ENCODE measurements around the gene ACSM3. TPM values are rescaled to one million over a fixed set of nuclear protein-coding genes. Genes with fewer than 3 reads are reported as not detected.
A peak's percentile ranks its signal among the peaks of the same experiment; 100 is the strongest.
"Not testable (repeated sequence)": the region's sequence is repeated elsewhere in the genome, so short reads cannot be mapped to it uniquely, and the experiment has no call there.

Gene ACSM3
- total and polyA plus RNA-seq, 2 experiments from 2014 or later, result 0.65 to 1.7 TPM

- TF ChIP-seq EZH2 (IDR thresholded peaks at IDR 0.05; ENCODE audit: insufficient read depth, poor library complexity, severe bottlenecking) (no peak), EZH2phosphoT487 (IDR thresholded peaks at IDR 0.05; ENCODE audit: insufficient read depth, low read depth) (no peak)
- Histone ChIP-seq H3K4me1 (ENCODE audit: insufficient read depth) (peaks cover 12% of the 10 kb centered on the region; the same call in 1 of the 2 replicates), H3K4me3 (no peak overlapping the region), H3K9me3 (ENCODE audit: low read depth) (no peaks in the 10 kb centered on the region), H3K9ac (no peak overlapping the region), H3K27me3 (replicated peaks; ENCODE audit: insufficient read depth) (no peaks in the 10 kb centered on the region), H3K27ac (0 out of 2 replicates have a peak overlapping the region, but pooled peaks have one; percentile 2), H4K20me1 (ENCODE audit: insufficient read depth) (no peaks in the 10 kb centered on the region), H3K79me2 (ENCODE audit: insufficient read depth) (peaks cover 7% of the 10 kb centered on the region; the same call in 1 of the 2 replicates), H3F3A (ENCODE audit: insufficient read depth) (peaks cover 21% of the 10 kb centered on the region), H3K36me3 (ENCODE audit: low read depth) (peaks cover 10% of the 10 kb centered on the region), H2AFZ (peak overlapping the region; percentile 56; the same call in 1 of the 2 replicates), H3K4me2 (ENCODE audit: unreplicated experiment) (peak overlapping the region; percentile 30), H3K9me2 (ENCODE audit: insufficient read depth) (no peaks in the 10 kb centered on the region)
- DNase-seq, result peak; percentile 22
- in situ Hi-C loops (cut with MboI), result no loop called here
- 64 to 71% methylated on average over 7 of the region's 7 CpGs for WGBS, 2 experiments (ENCODE audit: low coverage in 1 of 2, low lambda C conversion rate in 2 of 2, missing lambda C conversion rate in 2 of 2)
Measured at GRCh38 chr16:20803561-20804214, 39.9 kb downstream of the ACSM3 start.

GRCh38 chr16:20805684-20806167 lies 41.9 kb downstream of the ACSM3 start:
- H3K79me2 ChIP-seq (ENCODE audit: insufficient read depth); H3K36me3 ChIP-seq (ENCODE audit: low read depth); H3K9me2 ChIP-seq (ENCODE audit: insufficient read depth); H4K20me1 ChIP-seq (ENCODE audit: insufficient read depth); H3K9me3 ChIP-seq (ENCODE audit: low read depth); DNase-seq; in situ Hi-C loops (cut with MboI); H3K27me3 ChIP-seq (replicated peaks; ENCODE audit: insufficient read depth): not testable (repeated sequence)
- H3K9ac ChIP-seq, result peak overlapping the region; percentile 80
- peak overlapping the region; percentile 69 for H3K27ac ChIP-seq
- H3K4me1 ChIP-seq (ENCODE audit: insufficient read depth), result peaks cover 12% of the 10 kb centered on the region; the same call in 1 of the 2 replicates
- H3K4me2 ChIP-seq (ENCODE audit: unreplicated experiment), result peak overlapping the region; percentile 76
- H3F3A ChIP-seq (ENCODE audit: insufficient read depth), result peaks cover 21% of the 10 kb centered on the region
- peak overlapping the region; percentile 91 for H3K4me3 ChIP-seq
- H2AFZ ChIP-seq, result peak overlapping the region; percentile 96
- 27 to 29% methylated on average over 12 of the region's 12 CpGs for WGBS, 2 experiments (ENCODE audit: low coverage in 1 of 2, low lambda C conversion rate in 2 of 2, missing lambda C conversion rate in 2 of 2)

DNA sequence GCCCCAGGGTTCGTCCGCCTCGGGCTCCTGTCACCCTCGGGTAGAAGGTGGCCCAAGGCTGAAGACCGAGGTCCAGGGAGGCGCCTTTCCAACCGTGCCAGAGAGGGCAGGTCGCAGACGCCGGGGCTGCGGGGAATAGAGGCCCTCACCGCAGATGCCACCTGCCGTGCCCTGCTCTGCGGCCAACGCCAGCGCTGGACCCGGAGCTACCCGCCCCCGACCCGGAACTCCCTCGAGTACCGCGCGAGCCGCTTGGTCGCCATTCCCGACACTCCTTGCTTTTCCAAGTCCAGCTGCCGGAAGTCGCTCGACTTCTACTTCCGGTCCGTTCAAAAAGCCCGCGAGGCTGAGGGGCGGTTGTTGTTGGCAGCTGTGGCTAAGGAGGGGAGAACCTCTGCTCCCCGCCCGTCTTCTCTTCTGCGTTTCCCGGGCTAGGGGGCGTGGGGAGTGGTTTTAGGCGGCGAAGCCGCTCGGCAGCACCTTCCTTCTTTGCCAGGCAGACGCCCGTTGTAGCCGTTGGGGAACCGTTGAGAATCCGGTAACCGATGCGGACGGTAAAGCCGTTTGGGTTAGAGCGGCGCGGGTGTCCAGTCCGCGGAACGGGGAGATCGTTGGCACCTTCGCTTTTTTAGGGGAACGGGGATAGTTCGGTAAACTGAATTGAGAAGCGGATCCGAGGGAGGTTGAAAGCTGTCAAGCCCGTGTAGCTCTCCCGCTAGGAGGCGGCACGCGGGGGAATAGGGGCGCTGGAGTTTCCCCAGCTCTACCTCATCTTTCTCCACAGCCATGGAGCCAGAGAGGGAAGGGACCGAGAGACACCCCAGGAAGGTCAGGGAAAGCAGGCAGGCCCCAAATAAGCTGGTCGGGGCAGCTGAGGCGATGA lies 42.6 kb downstream of the ACSM3 start, which contains the start of the genes ERI2 and REXO5:
TSS of gene ERI2 (minus strand) at position 305 of the 883 bp plus-strand sequence. CDS start at position 263, 42 bp downstream.
TSS of gene REXO5 (plus strand) at position 360 of the 883 bp plus-strand sequence. CDS start at position 787, 427 bp downstream.
- Histone ChIP-seq H3K36me3 (ENCODE audit: low read depth) (no peaks in the 10 kb centered on the region), H2AFZ (peak within 1 kb of the TSS; percentile 96), H3K4me1 (ENCODE audit: insufficient read depth) (peaks cover 12% of the 10 kb centered on the region; the same call in 1 of the 2 replicates), H3K27me3 (replicated peaks; ENCODE audit: insufficient read depth) (no peaks in the 10 kb centered on the region), H3K9ac (peak within 1 kb of the TSS; percentile 80), H4K20me1 (ENCODE audit: insufficient read depth) (no peaks in the 10 kb centered on the region), H3F3A (ENCODE audit: insufficient read depth) (peaks cover 21% of the 10 kb centered on the region), H3K27ac (peak within 1 kb of the TSS; percentile 69), H3K4me2 (ENCODE audit: unreplicated experiment) (peak within 1 kb of the TSS; percentile 76), H3K9me2 (ENCODE audit: insufficient read depth) (no peaks in the 10 kb centered on the region), H3K79me2 (ENCODE audit: insufficient read depth) (peaks cover 7% of the 10 kb centered on the region; the same call in 1 of the 2 replicates), H3K9me3 (ENCODE audit: low read depth) (no peaks in the 10 kb centered on the region), H3K4me3 (peak within 1 kb of the TSS; percentile 91)
- in situ Hi-C loops (cut with MboI), result no loop called here
- WGBS, 2 experiments (ENCODE audit: low coverage in 1 of 2, low lambda C conversion rate in 2 of 2, missing lambda C conversion rate in 2 of 2), result 1 to 2% methylated on average over 70 to 73 of the region's 74 CpGs
- TF ChIP-seq EZH2 (IDR thresholded peaks at IDR 0.05; ENCODE audit: insufficient read depth, poor library complexity, severe bottlenecking) (no peak), EZH2phosphoT487 (IDR thresholded peaks at IDR 0.05; ENCODE audit: insufficient read depth, low read depth) (no peak)
- DNase-seq, result peak; percentile 95

DNA sequence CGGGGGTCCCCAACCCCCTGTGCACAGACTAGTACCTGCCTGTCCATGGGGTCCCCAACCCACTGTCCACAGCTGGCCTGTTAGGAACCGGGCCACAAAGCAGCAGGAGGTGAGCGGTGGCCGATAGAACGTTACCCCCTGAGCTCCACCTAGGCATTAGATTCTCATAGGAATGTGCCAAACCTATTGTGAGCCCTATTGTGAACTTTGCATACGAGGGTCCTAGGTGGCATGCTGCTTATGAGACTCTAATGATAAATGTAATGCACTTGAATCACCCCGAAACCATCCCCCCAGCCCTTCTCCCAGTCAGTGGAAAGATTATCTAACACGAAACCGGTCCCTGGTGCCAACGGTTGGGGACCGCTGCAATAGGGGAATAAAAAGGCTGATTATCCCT lies 44.0 kb downstream of the ACSM3 start:
- Histone ChIP-seq H3K4me2 (ENCODE audit: unreplicated experiment) (peak overlapping the region; percentile 76), H3K27me3 (replicated peaks; ENCODE audit: insufficient read depth) (no peaks in the 10 kb centered on the region), H3K9ac (peak overlapping the region; percentile 80; the same call in 1 of the 2 replicates), H3K4me1 (ENCODE audit: insufficient read depth) (peaks cover 9% of the 10 kb centered on the region; the same call in 1 of the 2 replicates), H2AFZ (0 out of 2 replicates have a peak overlapping the region, but pooled peaks have one; percentile 96), H3K79me2 (ENCODE audit: insufficient read depth) (peaks cover 7% of the 10 kb centered on the region; the same call in 1 of the 2 replicates), H3K4me3 (no peak overlapping the region), H3F3A (ENCODE audit: insufficient read depth) (peaks cover 21% of the 10 kb centered on the region), H3K27ac (no peak overlapping the region), H4K20me1 (ENCODE audit: insufficient read depth) (no peaks in the 10 kb centered on the region), H3K36me3 (ENCODE audit: low read depth) (no peaks in the 10 kb centered on the region), H3K9me2 (ENCODE audit: insufficient read depth) (no peaks in the 10 kb centered on the region), H3K9me3 (ENCODE audit: low read depth) (no peaks in the 10 kb centered on the region)
- no peak for TF ChIP-seq EZH2phosphoT487 (IDR thresholded peaks at IDR 0.05; ENCODE audit: insufficient read depth, low read depth)
- TF ChIP-seq EZH2 (IDR thresholded peaks at IDR 0.05; ENCODE audit: insufficient read depth, poor library complexity, severe bottlenecking), result no peak
- WGBS, 2 experiments (ENCODE audit: low coverage in 1 of 2, low lambda C conversion rate in 2 of 2, missing lambda C conversion rate in 2 of 2), result 85 to 87% methylated on average over 11 of the region's 11 CpGs
- in situ Hi-C loops (cut with MboI), result no loop called here
- DNase-seq, result no peak
